NCI-H2171 treated with DMSO at 0.1 percent for 48 hours (cell line): ENCODE results near the gene EMP2.
"Not testable (repeated sequence)": the region's sequence is repeated elsewhere in the genome, so short reads cannot be mapped to it uniquely, and the experiment has no call there.

Source experiments
- DNase-seq: peaks from one replicate; lab custom pipeline; 2025; lab: John Stamatoyannopoulos, UW

EMP2 gene

DNA sequence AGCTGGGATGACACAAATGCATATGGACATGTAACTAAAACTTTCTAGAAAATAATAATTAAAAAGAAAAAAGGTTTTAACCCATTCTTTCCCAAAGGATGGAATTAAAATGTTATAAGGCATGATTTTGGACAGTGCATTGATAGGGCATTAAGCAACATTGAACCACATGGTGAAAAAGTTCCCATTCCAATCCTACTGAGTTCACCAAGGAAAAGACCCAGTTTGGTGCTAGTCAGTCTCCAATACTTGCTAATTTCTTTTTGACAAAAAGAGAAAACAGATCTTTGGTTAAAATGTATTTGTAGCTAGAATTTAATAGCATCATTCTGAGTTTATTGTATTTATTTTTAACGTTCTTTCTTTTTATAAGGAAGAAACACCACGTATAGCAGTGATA lies 28.1 kb downstream of the EMP2 start:
- DNase-seq: no peak

DNA sequence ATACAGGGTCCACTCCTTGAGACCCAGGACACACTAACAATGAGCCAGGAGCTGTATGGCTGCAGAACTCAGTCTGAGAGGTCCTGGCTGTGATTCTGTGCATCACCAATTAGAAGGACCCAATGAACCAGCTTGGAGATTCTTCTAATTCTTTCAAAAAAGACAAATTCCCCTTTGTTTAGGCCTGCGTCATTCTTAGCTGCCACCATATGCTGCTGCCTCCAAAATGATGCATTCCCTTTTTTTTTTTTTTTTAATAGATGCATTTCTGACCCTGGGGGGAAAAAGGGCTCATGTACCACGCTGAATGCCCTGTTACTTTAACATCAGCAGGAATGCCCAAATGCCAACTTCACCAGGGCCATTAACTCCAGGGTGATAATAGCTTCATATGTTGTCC lies 28.5 kb downstream of the EMP2 start:
- DNase-seq: no peak

DNA sequence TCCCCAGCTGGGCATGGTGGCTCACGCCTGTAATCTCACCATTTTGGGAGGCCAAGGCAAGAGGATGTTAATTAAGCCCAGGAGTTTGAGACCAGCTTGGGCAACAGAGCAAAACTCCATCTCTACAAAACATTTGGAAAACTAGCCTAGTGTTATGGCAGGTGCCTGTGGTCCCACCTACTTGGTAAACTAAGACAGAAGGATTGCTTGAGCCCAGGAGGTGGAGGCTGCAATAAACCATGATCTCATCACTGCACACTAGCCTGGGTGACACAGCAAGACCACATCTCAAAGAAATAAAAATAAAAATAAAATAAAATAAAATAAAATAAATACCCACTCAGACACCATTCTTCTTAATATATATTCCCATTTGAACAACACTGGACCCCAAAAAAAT lies 32.0 kb downstream of the EMP2 start:
- no peak for DNase-seq

DNA sequence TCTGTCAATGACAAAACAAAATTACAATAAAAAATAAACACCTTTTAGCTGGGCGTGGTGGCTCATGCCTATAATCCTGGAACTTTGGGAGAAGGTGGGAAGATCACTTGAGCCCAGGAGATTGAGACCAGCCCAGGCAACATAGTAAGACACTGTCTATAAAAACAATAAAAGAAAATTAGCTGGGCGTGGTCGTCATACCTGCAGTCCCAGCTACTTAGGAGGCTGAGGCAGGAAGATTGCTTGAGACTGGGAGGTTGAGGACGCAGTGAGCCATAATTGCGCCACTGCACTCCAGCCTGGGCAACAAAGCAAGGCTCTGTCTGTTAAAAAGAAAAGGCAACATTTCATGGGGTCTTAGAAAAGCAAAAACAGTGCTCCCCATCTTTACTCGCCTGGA lies 32.7 kb downstream of the EMP2 start:
- no peak for DNase-seq

DNA sequence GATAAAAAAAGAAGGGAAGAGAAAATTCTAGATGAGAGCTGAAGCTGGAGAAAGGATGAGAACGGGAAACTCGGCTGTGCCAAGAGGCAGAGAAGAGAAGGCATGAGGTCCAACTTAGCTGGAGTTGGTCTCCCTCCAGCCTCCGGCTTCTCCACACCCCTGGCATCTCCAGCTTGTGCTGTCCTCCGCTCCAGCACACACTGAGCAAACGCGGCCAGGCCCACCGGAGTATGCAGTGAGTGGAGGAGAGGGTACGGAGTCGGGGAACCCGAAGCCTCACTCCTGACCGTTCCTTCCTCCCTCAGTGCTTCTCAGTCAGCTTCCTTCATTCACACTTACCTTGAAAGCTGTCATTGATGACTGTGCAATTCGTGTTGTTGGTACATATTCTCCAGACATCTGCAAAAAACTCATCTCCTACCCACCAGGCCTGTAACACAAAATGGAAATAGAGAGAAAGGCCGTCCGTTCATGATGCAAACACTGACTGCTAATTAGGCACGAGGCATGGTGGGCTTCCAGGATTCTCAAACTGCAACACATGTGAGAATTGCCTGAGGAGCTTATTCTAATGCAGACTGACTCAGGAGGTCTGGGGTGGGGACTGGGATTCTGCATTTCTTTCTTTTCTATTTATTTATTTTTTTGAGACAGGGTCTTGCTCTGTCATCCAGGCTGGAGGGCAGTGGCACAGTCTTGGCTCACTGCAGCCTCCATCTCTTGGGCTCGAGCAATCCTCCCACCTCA lies 37.0 kb downstream of the EMP2 start:
- DNase-seq: no peak

DNA sequence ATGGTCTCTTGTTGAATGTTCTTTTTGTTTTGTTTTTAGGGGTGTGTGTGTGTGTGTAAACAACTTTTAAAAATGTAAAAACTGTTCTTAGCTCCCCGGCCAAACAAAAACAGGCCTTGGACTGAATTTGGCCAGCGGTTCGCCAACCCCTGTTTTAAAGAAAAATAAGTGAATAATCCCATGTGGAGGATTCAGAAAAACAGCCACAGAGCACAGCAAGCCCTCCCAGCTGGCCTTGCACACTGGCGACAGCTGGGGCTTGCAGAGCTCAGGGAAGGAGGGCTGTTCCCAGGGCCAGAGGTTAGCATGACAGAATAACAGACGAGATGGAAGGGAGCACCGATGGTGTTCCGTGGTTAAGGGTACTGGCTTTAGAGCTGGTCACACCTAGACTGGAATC lies 39.0 kb downstream of the EMP2 start:
- no peak for DNase-seq

DNA sequence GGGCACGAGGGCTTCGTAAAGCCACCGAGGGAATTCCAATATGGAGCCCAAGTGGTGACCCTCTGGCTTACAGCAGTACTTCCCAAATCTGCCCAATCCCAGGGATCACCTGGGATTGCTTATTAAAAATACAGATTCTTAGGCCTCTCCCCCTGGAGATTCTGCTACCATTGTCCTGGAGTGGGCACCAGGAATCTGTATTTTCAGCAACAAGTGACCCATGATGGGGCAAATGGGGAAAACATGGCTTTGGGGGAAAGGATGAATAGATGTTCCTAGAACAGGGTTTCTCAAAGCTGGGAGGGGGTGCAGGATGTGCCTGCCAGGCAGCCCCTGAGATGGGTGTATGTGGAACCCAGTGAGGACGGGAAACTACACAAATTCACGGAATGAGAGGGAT lies 40.6 kb downstream of the EMP2 start:
- no peak for DNase-seq

DNA sequence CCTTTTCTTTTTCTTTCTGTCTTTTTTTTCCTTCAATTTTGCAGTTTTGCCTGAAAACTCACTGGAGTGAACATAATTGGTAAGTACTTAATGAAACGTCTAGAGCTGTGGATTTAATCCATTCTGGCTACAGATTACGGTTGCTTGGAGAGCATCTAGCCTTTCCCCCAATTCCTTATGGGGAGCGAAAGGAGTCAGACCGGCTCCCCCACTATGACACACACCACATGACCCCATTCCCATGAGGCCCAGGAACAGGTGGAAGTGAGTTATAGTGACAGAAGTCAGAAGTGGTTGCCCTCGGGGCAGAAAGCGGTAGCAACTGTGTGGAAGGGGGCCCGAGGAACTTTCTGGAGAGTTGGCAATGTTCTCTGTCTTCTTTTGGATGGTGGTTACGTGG lies 41.2 kb downstream of the EMP2 start:
- DNase-seq: no peak

DNA sequence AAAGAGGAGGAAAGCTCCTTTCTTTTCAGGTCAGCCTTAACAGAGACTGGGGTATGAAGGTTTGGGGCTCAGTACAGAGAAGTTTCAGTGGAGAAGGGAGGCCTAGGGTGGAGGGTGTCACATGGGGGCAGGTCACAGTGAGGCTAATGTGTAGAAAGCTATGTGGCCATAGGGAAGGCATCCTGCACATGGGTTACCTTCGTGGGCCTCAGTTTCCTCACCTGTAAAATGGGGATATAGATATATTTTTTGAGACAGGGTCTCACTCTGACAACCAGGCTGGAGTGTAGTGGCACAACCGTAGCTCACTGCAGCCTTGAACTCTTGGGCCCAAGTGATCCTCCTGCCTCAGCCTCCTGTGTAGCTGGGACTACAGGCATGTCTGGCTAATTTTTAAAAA lies 41.8 kb downstream of the EMP2 start:
- DNase-seq: no peak

DNA sequence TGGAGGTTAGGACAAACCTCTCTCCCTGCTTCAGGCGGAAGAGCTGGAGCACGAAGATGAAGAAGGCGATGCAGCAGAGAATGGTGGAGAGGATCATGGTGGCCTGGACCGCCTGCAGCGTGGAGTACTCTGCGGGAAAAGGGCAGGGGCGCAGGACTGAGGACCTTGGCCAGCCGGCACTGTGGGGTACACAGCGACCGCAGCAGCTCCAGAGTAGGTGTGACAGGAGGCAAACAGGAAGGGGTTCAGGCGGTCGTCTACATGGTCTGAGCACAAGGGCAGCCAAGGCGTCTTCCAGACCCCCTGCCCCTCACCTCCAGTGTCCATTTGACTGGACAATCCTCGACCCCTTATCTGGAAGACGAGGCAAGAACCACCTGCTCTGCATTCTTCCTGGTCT lies 42.5 kb downstream of the EMP2 start:
- no peak for DNase-seq

DNA sequence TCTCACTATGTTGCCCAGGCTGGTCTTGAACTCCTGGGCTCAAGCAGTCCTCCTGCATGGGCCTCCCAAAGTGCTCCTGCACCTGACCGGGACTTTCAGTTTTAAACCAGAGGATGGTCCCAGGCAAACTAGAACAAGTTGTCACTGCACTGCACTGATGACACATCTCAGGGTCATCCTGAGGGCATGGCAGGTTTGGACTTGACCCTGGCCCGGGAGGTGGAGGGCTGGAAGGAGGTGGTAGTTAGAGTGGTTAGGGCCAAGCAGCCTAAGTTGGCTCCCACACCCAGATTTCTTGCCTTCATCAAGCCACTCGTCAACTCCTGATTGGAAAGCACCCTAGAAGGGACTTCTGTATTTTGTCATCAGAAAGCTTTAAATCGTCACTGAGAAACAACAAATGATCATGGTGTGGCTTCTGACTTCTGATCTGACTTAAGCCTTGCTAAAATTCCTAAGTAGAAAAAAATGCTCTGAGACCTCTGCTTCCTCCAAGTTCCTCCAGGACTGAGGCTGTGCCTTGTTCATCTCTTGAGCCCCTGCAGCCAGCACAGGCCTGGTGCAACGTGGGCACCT lies 43.5 kb downstream of the EMP2 start:
- no peak for DNase-seq

DNA sequence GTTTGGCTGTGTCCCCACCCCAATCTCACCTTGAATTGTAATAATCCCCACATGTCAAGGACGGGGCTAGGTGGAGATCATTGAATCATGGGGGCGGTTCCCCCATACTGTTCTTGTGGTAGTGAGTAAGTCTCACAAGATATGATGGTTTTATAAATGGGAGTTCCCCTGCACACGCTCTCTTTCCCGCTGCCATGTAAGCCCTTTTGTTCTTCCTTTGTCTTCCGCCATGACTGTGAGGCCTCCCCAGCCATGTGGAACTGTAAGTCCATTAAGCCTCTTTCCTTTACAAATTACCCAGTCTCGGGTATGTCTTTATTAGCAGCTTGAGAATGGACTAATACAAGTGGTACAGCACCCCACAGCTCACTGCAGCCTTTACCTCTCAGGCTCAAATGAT lies 44.1 kb downstream of the EMP2 start:
- DNase-seq: not testable (repeated sequence)

DNA sequence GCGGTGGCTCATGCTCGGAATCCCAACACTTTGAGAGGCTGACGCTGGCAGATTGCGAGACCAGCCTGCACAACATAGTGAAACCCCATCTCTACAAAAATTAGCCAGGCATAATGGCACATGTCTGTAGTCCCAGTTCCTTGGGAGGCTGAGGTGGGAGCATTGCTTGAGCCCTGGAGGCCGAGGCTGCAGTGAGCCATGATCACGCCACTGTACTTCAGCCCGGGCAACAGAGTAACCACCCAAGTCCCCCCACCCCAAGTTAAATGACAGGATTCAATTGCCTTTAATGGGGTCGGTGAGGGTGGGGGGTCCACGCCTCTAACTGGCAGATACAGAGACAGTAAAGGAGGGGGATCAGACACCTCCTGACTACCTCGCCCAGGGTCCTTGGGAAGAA lies 44.9 kb downstream of the EMP2 start:
- no peak for DNase-seq

DNA sequence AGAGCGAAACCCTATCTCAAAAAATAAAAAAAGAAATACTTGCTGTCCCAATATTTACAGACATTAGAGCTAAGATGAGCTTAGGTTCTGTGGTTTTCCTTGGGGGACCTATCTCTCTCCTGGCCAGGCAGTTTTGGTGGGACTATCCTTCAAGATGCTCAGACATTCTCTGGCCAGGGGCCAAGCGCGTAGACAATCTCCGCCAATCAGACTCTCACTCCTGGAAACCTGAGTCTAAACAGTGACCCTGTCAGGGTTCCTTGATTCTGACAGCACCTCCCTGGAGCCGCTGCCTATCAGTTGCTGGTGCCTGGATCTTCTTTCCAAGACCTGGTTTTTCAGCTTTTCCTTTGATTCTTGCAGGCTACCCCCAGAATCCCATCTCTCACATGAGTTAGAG lies 45.6 kb downstream of the EMP2 start:
- DNase-seq: no peak

DNA sequence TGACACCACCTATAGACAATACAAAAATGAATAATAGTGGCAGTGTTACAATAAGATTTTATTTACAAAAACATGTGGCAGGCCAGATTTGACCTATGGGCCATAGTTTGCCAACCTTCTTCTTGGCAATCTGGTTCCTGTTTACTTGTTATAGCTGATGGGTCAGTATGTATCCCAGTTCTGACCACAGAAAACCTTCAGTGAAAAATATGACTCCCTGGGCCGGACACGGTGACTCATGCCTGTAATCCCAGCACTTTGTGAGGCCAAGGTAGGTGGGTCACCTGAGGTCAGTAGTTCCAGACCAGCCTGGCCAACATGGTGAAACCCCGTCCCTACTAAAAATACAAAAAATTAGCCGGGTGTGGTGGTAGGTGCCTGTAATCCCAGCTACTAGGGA lies 46.8 kb downstream of the EMP2 start:
- DNase-seq: not testable (repeated sequence)

DNA sequence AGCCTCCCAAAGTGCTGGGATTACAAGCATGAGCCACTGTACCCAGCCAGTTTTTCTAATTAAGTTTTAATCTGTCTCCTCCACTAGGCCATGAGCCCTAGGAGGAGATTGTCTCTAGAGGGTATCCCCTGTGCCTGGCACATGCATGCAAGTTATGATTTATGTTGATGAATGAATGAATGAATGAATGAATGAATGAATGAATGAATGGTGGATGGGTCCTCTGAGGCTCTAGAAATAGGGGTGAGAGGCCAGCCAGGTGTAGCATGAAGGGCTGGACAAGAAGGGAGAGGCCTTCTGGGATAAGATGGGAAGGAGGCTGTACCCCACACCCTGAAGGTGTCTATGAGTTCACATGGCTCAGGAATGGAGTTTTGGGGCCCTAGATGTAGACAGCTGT lies 48.8 kb downstream of the EMP2 start:
- no peak for DNase-seq

DNA sequence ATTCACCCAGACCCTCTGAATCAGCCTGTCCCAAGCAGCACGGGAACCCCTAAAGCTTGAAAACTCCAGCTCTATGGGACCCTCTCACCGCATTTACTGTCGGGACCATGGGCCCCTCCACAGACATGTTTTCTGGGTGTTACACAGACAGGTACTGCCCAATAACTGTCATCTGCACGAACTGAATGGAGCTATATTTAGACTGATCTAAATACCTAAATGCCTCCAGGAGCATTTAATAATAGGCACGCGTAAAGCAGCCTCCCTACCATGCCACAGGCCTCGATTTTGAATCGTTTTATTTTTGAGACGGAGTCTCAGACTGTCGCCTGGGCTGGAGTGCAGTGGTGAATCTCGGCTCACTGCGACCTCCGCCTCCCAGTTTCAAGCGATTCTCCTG lies 49.7 kb downstream of the EMP2 start:
- DNase-seq: no peak

DNA sequence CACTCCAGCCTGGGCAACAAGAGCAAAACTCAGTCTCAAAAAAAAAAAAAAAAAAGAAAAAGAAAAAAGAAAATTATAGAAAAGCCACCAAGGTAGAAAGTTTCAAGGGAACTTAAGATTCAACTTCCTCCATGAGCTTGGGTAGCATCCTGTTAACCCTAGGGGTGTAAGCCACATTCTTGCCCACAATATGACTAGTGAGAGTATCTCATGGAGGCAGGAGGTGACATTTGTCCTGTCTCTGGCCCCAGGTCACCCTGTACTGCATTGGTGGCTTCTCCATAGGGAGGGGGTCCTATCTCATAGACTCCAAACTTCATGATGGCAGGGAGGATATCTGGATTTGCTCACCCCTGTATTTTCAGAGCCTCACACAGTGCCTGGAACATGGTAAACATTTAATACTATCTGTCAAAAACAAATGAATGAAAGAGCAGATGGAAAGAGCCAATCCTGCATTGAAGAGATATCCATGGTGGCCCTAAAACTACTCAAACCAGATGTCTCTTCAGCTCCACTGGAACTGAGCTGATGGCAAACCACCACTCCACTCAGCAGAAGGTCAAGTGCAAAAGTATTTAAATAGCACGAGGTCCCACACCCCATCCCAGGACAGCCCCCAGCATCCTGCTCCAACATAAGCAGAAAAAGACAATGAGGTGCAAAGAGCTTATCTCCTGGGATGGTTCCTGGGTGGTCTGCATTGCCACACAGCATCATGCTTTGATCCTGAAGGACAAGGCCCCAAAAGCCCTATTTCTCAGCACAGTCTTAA lies 50.3 kb downstream of the EMP2 start:
- DNase-seq: no peak

DNA sequence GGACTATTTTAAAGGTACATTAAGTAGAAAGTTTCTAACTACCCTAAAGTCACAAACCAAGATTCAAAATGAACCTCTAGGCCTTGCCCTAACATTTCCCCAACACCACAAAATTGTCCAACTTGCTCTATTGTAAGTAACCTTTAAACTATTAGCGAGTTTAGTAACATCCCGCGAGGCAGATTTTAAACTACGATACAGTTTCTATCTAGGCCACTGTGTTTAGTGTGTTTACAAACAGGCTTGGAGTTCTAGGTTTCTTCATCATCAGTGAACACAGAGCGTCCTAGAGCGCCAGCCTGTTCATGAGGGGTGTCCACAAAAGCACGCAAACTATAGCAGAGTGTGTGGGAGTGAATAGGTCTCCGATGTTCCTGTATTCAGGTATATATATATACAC lies 51.8 kb downstream of the EMP2 start:
- DNase-seq: no peak

DNA sequence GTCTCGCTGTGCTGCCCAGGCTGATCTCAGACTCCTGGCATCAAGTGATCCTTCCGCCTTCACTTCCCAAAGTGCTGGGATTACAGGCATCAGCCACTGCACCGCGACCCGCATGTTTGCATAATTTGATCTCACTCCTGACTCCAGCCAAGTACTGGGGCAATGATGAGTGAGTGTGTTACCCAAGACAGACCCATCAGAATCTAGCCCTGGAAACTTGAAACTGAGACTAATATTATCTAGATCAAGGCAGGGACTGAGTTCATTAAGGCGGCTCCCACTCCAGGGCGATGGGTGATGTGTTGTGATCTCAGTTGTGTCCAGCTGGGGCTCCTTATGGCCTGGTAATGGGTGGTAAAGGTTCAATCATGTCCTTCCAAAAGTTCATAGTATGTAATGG lies 53.4 kb downstream of the EMP2 start:
- DNase-seq: no peak

DNA sequence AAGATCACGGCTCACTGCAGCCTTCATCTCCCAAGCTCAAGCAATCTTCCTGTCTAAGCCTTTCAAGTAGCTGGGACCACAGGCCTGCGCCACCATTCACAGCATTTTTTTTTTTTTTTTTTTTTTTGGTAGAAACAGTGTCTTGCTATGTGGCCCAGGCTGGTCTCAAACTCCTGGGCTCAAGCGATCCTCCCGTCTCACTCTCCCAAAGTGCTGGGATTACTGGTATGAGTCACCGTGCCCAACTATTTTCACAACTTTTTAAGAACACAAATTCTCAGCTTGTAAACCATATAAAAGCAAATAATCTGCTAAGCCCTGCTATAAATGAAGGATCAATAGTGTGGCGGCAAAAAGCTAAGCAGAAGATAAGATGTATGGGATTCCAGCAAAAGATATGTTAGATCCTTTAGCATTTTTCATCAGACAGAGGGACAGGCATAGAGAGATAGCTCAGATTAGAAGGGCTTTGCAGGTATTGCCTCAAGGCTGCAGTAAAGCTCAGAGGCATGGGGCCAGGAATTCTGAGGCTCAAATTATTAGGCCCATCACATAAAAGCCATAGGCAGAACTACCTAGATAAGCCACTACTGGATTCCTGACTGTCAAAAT lies 55.1 kb downstream of the EMP2 start:
- no peak for DNase-seq

DNA sequence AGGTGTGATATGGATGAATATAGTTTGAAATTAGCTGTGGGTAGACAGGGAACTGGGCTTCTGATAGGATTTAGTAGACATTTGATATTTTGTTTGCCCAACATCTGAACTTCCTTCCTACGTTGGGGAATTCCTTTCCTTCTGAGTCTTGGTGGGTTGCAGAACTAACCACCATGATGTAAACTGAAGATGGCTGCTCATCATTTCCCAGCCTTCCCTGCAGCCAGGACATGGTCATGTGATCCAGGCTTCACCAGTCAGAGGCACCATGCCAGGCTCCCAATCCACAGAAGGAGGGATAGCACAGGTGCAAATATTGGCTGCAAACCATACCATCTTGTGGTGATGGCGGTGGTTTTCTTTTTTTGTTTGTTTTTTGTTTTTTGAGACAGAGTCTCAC lies 57.4 kb downstream of the EMP2 start:
- peak; percentile 12 for DNase-seq

DNA sequence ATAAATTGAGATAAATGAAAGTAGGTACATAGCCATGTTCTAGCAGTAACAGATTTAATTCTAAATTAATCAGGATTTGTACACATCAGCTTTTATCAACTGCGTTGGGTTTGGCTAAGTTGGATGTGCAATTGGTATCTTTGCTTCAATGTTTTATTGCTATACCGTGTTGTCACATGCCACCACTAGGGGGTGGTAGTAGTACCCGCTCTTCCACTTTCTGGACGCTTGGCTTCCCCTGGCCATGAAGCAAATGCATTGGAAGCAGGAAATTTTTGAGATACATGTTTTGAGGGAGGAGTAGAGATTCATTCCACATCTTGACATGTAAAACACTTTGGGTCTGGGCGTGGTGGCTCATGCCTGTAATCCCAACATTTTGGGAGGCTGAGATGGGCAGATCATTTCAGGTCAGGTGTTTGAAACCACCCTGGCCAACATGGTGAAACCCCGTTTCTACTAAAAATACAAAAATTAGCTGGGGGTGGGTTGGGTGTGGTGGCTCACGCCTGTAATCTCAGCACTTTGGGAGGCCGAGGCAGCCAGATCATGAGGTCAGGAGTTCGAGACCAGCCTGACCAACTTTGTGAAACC lies 58.6 kb downstream of the EMP2 start:
- peak; percentile 17 for DNase-seq
